Calu3 (cell line): ENCODE measurements around the gene ATG2B. TPM values are rescaled to one million over a fixed set of nuclear protein-coding genes. Genes with fewer than 3 reads are reported as not detected.

Experiments used
- BruUV-seq: library from RNA; stranded (reverse); fragments of 400-500 nt; replicated peaks from 2 replicates; lab custom pipeline; 2021; lab: Mats Ljungman, UMichigan
- CTCF ChIA-PET: fragments of 300-600 bp; sonication (Branson Sonifier 250); formaldehyde crosslinking; loops from one replicate; lab custom pipeline; 2022; ENCODE audit warnings: antibody characterized with exemption; lab: Charles Lee
- DNase-seq: peaks from one replicate; pipeline ENCODE4 v3.0.0; 2022
- H3K27ac Mint-ChIP-seq: one replicate; pipeline ENCODE4 v1.8.0; 2022; ENCODE audit warnings: mixed read lengths; ENCODE audit not compliant: unreplicated experiment
- H3K27me3 Mint-ChIP-seq: one replicate; pipeline ENCODE4 v1.8.0; 2022; ENCODE audit warnings: mixed read lengths; ENCODE audit not compliant: unreplicated experiment
- H3K36me3 Mint-ChIP-seq: one replicate; pipeline ENCODE4 v1.8.0; 2022; ENCODE audit warnings: mild to moderate bottlenecking, moderate library complexity, mixed read lengths; ENCODE audit not compliant: insufficient read depth, unreplicated experiment
- H3K4me1 Mint-ChIP-seq: one replicate; pipeline ENCODE4 v1.8.0; 2022; ENCODE audit warnings: mild to moderate bottlenecking, low read depth, mixed read lengths; ENCODE audit not compliant: unreplicated experiment
- H3K4me3 Mint-ChIP-seq: one replicate; pipeline ENCODE4 v1.8.0; 2022; ENCODE audit warnings: mild to moderate bottlenecking, low read depth, moderate library complexity, mixed read lengths; ENCODE audit not compliant: unreplicated experiment
- H3K9me3 Mint-ChIP-seq: one replicate; pipeline ENCODE4 v1.8.0; 2022; ENCODE audit warnings: low read depth, mixed read lengths; ENCODE audit not compliant: unreplicated experiment
- intact Hi-C: fragments of 100-400 bp; cut with micrococcal nuclease; formaldehyde crosslinking; loops from one replicate; pipeline ENCODE4 v1.10.0; 2022; ENCODE audit not compliant: unreplicated experiment
- total RNA-seq: library from RNA; stranded (reverse); gene quantifications from 2 replicates; pipeline ENCODE4 v1.2.3, GENCODE V29; 2022
- TF ChIP-seq, protein P1 (sequence below): fragments of 200-600 bp; IDR thresholded peaks from one replicate; pipeline ENCODE4 v1.8.0; 2022; ENCODE audit warnings: antibody characterized with exemption; ENCODE audit not compliant: unreplicated experiment

Gene ATG2B
- total RNA-seq, 1 experiment from 2014 or later, result 14.5 TPM

DNA sequence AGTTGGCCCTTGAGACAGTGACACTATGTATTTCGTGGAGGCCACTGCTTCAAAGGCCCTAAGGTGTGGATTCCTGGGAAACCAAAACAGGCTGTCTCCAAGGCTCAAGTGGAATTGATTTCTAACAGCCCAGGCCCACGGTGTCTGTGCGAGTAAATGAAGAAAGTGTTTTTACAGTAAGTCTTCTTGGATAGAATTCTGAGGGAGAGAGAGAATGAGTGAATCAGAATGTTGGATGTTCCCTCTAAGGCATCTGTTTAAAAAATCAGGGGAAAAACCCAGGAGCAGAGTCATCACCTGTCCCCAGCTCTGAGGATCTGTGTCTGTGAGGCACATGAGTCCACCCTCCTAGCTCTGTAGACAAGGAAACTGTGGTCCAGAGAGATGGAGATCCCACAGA, 129.5 kb downstream of the ATG2B start:
- CTCF ChIA-PET, result no interaction called here
- intact Hi-C loops, result no loop called here
- Mint-ChIP-seq H3K9me3 (no peaks in the 10 kb centered on the region), H3K27me3 (no peaks in the 10 kb centered on the region), H3K4me3 (no peak overlapping the region), H3K36me3 (no peaks in the 10 kb centered on the region), H3K4me1 (no peaks in the 10 kb centered on the region), H3K27ac (no peak overlapping the region)
- DNase-seq, result no peak
- TF ChIP-seq, protein P1, sequence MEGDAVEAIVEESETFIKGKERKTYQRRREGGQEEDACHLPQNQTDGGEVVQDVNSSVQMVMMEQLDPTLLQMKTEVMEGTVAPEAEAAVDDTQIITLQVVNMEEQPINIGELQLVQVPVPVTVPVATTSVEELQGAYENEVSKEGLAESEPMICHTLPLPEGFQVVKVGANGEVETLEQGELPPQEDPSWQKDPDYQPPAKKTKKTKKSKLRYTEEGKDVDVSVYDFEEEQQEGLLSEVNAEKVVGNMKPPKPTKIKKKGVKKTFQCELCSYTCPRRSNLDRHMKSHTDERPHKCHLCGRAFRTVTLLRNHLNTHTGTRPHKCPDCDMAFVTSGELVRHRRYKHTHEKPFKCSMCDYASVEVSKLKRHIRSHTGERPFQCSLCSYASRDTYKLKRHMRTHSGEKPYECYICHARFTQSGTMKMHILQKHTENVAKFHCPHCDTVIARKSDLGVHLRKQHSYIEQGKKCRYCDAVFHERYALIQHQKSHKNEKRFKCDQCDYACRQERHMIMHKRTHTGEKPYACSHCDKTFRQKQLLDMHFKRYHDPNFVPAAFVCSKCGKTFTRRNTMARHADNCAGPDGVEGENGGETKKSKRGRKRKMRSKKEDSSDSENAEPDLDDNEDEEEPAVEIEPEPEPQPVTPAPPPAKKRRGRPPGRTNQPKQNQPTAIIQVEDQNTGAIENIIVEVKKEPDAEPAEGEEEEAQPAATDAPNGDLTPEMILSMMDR, result no peak
- no TSS peak for BruUV-seq

DNA sequence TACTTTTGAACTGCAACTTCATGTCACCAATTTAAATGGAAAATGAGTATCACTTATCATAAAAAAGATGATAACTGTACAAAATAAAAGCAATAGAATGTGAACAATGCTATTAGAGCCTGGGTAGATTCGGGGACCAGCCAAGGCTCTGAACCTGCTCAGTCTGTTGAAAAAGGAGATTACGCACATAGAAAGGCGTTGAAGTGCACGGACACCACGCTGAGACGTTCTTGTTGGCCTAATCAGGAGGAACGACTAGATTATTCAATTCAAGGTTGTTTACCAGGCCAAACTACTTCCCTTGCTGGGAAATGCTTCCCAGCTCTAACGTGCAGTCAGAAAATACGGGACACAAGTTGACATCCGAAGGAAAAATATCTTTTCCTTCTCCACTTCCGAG, 130.6 kb downstream of the ATG2B start:
- Mint-ChIP-seq H3K4me1 (no peaks in the 10 kb centered on the region), H3K9me3 (no peaks in the 10 kb centered on the region), H3K27ac (no peak overlapping the region), H3K36me3 (no peaks in the 10 kb centered on the region), H3K4me3 (no peak overlapping the region), H3K27me3 (peaks cover 6% of the 10 kb centered on the region)
- intact Hi-C loops, result no loop called here
- BruUV-seq, result no TSS peak
- TF ChIP-seq, protein P1, result no peak
- CTCF ChIA-PET, result no interaction called here
- no peak for DNase-seq

DNA sequence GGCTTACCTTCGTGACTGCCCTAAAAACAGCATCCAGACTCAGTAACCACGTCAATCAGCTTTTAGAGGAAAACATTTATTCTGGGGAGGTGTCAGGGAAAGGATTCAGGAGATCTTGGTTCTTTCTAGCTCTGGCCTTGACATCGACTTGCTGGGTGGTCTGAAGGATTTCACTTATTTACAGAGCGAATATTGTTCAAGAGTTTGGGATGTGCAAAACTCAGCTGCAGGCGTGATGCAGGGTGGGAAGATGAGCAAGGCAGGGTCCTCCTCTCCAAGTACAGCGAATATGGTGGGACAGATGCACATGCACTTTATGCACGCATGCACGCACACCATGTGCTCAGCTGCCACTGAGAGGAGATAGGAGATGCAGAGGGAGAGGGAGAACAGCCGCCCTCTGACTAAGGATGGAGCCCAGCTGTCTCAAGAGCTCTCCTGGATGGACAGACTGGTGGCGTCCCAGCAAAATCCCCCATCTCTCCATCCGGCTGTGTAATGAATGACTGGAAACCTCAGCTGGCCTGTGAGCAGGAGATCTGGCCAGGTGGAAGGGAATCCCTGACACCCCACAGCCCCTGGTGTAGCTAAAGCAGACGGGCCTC, 131.5 kb downstream of the ATG2B start:
- H3K36me3 Mint-ChIP-seq, result no peaks in the 10 kb centered on the region
- CTCF ChIA-PET, result no interaction called here

GRCh38 chr14:96231056-96231455, 132.1 kb downstream of the ATG2B start:
- Mint-ChIP-seq H3K27me3 (peaks cover 12% of the 10 kb centered on the region), H3K4me3 (no peak overlapping the region), H3K9me3 (no peaks in the 10 kb centered on the region), H3K4me1 (no peaks in the 10 kb centered on the region), H3K27ac (no peak overlapping the region), H3K36me3 (no peaks in the 10 kb centered on the region)
- no peak for DNase-seq
- CTCF ChIA-PET, result no interaction called here
- intact Hi-C loops, result no loop called here
- TF ChIP-seq, protein P1, result no peak
- no TSS peak for BruUV-seq

More for the DNA sequence above, 131.5 kb downstream of the ATG2B start:
- Mint-ChIP-seq H3K4me3 (no peak overlapping the region), H3K4me1 (no peaks in the 10 kb centered on the region), H3K9me3 (no peaks in the 10 kb centered on the region), H3K27ac (no peak overlapping the region), H3K27me3 (peaks cover 12% of the 10 kb centered on the region)
- no peak for DNase-seq
- TF ChIP-seq, protein P1, result no peak
- BruUV-seq, result no TSS peak
- intact Hi-C loops, result no loop called here
